GM19452 (cell line): ENCODE results near the gene BORCS6.
"Not testable (repeated sequence)": the region's sequence is repeated elsewhere in the genome, so short reads cannot be mapped to it uniquely, and the experiment has no call there.

Source experiments
- ATAC-seq: cut with Tn5 transposase; IDR thresholded peaks from one replicate; pipeline ENCODE4 v1.9.1; 2021; ENCODE audit not compliant: unreplicated experiment

Gene BORCS6

GRCh38 chr17:8189711-8190477 lies at the start of gene BORCS6:
BORCS6 (minus strand) TSS chr17:8190180; CDS start chr17:8190140, 40 bp downstream.
- peak; percentile 38 for ATAC-seq

GRCh38 chr17:8237886-8238285 lies 47.9 kb upstream of the BORCS6 start:
- no peak for ATAC-seq

DNA sequence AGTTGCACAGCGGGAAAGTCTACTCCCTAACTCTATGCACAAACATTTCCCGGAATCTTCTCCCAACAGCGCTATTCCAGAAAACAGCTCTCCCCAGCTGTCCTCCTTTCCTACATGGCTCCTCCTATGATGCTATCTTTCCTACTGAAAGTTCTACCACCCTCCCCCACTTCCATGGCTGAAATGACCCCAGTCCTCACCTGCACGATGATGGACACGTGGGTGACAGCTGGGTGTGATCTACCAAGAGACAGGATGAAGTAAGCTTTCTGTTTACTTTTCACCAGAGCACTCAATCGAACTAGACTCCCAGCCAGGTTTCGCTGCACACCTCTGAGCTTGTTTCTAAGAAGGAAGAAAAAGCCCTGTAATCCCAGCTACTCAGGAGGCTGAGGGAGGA lies 47.2 kb upstream of the BORCS6 start:
- no peak for ATAC-seq

- ATAC-seq, result no peak
These were observed 45.7 kb upstream of the BORCS6 start for GRCh38 chr17:8235676-8236075.

GRCh38 chr17:8234361-8235270 lies 44.6 kb upstream of the BORCS6 start:
- ATAC-seq, result no peak

DNA sequence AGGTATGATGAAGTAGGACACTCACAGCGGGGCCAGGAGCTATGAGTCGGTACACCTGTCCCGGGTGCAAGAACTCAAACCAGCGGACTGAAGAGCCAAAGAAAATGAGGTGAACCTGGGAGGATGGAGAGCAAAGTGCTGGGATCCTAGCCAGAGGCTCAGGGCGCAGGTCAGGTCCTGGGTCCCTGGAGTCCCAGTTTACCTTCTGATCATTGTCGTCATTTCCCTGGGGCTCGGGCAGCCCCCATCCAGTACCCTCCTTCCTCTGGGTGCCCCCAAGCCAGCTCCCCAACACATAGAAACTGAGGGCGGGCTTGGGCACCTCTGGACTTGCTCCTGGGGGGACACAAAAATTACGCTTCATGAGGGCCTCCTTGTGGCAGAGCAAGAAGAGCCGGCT lies 41.7 kb upstream of the BORCS6 start:
- ATAC-seq, result no peak

GRCh38 chr17:8227238-8227581 lies 37.2 kb upstream of the BORCS6 start:
- ATAC-seq, result no peak

GRCh38 chr17:8226536-8227237 lies 36.7 kb upstream of the BORCS6 start:
- ATAC-seq, result no peak

DNA sequence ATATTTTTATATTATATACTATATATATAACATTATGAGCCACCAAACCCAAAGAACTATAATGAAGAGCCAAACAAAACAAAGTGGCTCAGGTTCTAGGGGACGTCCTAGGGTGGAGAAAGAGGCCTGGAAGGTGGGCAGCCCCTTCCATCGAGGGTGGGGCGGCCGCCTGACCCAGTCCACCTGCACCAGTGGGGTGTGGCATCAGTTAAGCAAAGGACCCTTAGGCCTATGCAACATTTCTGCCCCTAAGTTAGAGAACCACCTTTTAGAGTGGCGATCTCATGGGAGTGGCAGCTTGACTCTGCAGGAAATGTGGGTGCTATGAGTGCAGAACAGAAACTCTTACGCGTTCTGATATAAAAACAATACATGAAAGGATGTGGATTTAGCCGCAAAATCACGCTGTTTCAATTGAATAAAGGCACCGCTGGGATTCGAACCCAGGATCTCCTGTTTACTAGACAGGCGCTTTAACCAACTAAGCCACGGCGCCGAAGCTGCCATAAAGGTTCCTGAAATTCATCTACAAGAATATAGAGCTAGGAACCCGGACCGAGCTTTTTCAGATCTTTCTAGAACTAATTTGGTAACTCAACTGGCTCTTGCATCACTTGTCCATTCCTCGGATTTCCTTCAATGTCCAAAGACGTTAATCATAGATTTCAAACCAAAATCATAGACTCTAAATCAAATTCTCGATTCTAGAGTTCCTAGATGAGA lies 36.0 kb upstream of the BORCS6 start:
- ATAC-seq, result no peak

DNA sequence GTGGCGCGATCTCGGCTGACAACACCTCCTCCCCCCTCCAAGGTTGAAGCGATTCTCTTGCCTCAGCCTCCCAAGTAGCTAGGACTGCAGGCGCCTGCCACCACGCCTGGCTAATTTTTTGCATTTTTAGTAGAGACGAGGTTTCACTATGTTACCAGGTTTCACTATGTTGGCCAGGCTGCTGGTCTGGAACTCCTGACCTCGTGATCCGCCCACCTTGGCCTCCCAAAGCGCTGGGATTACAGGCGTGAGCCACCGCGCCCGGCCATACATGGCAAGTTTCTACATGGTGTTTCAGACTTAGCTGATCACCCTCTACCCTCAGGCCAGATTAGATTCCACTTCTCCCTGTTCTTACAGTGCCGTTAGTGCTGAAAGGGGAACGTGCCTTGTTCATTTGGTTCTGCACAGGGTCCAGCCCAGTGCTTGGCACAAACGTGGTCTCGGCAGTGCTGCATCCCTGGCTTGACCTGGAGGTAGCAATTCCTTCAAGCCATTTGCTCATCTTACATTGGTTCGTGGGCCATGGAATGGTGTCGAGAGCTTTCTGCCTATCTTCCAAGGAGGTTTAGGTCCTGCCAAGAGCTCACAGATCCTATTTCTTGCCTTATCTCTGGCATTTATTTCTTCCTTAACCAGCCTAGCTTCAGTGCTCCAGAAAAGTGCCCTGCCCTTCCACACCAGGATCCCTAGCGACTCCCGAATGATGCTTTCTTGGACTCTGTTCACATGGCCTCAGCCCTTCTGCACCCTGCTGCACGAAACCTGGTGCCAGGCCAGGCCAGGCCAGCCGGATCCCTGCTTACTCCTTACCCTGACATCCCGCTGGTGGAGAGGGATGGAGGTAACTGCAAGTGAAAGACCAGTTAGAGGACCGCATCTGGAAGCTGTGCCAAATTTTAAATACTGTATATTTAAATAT lies 35.2 kb upstream of the BORCS6 start:
- no peak for ATAC-seq

DNA sequence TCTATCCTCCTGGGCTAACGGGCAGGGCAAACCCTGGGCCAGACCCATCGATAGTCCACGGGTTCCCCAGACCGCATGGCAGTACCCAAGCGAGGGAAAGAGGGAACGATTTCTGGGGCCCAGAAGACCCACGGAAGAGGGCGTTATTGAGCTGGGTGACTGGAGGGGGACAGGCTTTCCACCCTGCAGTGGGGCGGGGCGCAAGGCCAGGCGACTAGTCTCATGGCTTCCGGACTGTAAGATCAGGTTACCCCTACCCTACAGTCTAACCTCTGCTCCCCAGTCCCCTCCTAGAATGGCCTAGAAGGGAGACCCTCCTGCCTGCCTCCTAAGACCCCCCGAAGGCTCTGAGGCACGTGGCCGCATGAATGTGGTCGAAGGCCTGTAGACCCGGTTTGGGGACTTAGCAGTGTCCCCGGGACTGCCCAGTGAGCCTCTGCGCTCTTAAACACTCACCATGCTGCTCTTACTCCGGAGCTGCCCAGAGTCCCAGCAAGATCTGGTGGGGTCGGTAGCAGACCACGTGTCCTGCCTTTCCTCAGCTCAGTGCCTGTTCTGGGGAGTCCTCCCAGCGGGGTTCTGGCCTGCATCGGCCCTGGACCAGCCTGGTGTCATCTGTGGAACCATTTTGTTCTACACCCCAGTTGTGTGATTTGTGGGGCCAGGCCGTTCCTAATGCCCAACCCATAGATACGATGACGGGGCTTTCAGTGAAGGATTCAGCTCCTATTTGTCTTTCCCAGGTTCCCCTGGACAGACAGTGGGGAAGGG lies 33.6 kb upstream of the BORCS6 start:
- ATAC-seq, result peak; percentile 1

GRCh38 chr17:8222630-8223355 lies 32.8 kb upstream of the BORCS6 start:
- ATAC-seq, result peak; percentile 34

DNA sequence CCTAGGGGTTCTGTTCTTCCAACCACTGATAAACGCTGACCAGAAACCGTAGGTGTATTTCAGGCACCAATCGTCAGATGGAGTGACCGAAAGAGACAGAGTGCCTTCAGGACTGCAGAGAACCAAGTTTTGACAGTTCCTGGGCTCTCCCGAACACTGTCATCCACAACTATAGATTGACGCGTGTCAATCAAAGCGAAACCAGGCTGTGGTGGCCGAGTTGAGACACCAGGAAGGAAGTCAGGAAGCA lies 32.3 kb upstream of the BORCS6 start:
- ATAC-seq, result peak; percentile 30

- ATAC-seq, result peak; percentile 38
These were observed 31.8 kb upstream of the BORCS6 start for GRCh38 chr17:8221663-8222379.

- ATAC-seq, result no peak
These were observed 31.0 kb upstream of the BORCS6 start for GRCh38 chr17:8220783-8221662.

- not testable (repeated sequence) for ATAC-seq
These were observed 24.0 kb upstream of the BORCS6 start for GRCh38 chr17:8214000-8214399.
